Naive thymus-derived CD4-positive, alpha-beta T cell (primary cell): ENCODE measurements around the gene IFI27L1. TPM values are rescaled to one million over a fixed set of nuclear protein-coding genes. Genes with fewer than 3 reads are reported as not detected.

Source experiments
- ATAC-seq: fragments of 150-1000 bp; cut with Tn5 transposase; 2 replicates; pipeline ENCODE4 v1.10.0; 2021; ENCODE audit warnings: mild to moderate bottlenecking, moderate library complexity
- CTCF ChIA-PET: fragments of 350-600 bp; sonication (Branson Sonifier 250); formaldehyde crosslinking; loops from one replicate; lab custom pipeline; 2021; ENCODE audit warnings: antibody characterized with exemption; lab: Charles Lee
- POLR2A ChIA-PET: fragments of 350-600 bp; sonication (Branson Sonifier 250); formaldehyde crosslinking; loops from one replicate; lab custom pipeline; 2021; ENCODE audit warnings: antibody characterized with exemption, inconsistent platforms; lab: Charles Lee
- DNase-seq, 9 donors: peaks; one replicate each; pipeline versions ENCODE4 v3.0.0 to v3.0.0-alpha.2; 2020 to 2022; ENCODE audit warnings: mixed read lengths in 1 of 9
- H3K27ac ChIP-seq: one replicate; pipeline ENCODE4 v1.7.0; 2013; ENCODE audit warnings: mild to moderate bottlenecking, low read depth, low read length, moderate library complexity
- H3K27me3 ChIP-seq, 2 donors: one replicate each; pipeline ENCODE4 v1.7.0; 2013; ENCODE audit warnings: low read length in 2 of 2, mild to moderate bottlenecking in 2 of 2, moderate library complexity in 2 of 2; ENCODE audit not compliant: control insufficient read depth in 2 of 2, insufficient read depth in 2 of 2
- H3K36me3 ChIP-seq, 3 experiments: 1 replicate in 2 of 3; 2 replicates in 1 of 3; pipeline ENCODE4 v1.7.0; 2013; ENCODE audit warnings: low read length in 3 of 3, mild to moderate bottlenecking in 3 of 3, moderate library complexity in 1 of 3; ENCODE audit not compliant: insufficient read depth in 3 of 3, control insufficient read depth in 2 of 3
- H3K4me1 ChIP-seq, 2 donors: one replicate each; pipeline ENCODE4 v1.7.0; 2013; ENCODE audit warnings: low read length in 2 of 2, mild to moderate bottlenecking in 2 of 2, moderate library complexity in 1 of 2; ENCODE audit not compliant: control insufficient read depth in 2 of 2, insufficient read depth in 2 of 2
- H3K4me3 ChIP-seq: 2 replicates; pipeline ENCODE4 v1.7.0; 2013; ENCODE audit warnings: mild to moderate bottlenecking, low read length
- H3K9me3 ChIP-seq, 3 experiments: 1 replicate in 2 of 3; 2 replicates in 1 of 3; pipeline ENCODE4 v1.7.0; 2013; ENCODE audit warnings: low read length in 3 of 3; ENCODE audit not compliant: control insufficient read depth in 2 of 3
- H3K27ac Mint-ChIP-seq, 9 donors: one replicate each; pipeline ENCODE4 v1.8.0; 2020 to 2022; ENCODE audit warnings: mixed read lengths in 9 of 9, mild to moderate bottlenecking in 8 of 9, moderate library complexity in 5 of 9, inconsistent platforms in 2 of 9
- H3K27me3 Mint-ChIP-seq, 5 donors: one replicate each; pipeline ENCODE4 v1.8.0; 2021 to 2022; ENCODE audit warnings: mixed read lengths in 5 of 5, mild to moderate bottlenecking in 1 of 5
- H3K36me3 Mint-ChIP-seq, 5 donors: one replicate each; pipeline ENCODE4 v1.8.0; 2020 to 2022; ENCODE audit warnings: mixed read lengths in 5 of 5, mild to moderate bottlenecking in 3 of 5, inconsistent platforms in 1 of 5
- H3K4me1 Mint-ChIP-seq, 7 donors: one replicate each; pipeline ENCODE4 v1.8.0; 2020 to 2022; ENCODE audit warnings: mixed read lengths in 7 of 7, mild to moderate bottlenecking in 3 of 7, inconsistent platforms in 1 of 7
- H3K4me3 Mint-ChIP-seq, 10 donors: one replicate each; pipeline ENCODE4 v1.8.0; 2020 to 2022; ENCODE audit warnings: mild to moderate bottlenecking in 10 of 10, mixed read lengths in 10 of 10, moderate library complexity in 6 of 10, inconsistent platforms in 2 of 10
- H3K9me3 Mint-ChIP-seq, 11 donors: one replicate each; pipeline ENCODE4 v1.8.0; 2020 to 2022; ENCODE audit warnings: mixed read lengths in 11 of 11, mild to moderate bottlenecking in 4 of 11, inconsistent platforms in 1 of 11, moderate library complexity in 1 of 11
- intact Hi-C, 2 donors: fragments of 100-400 bp; cut with micrococcal nuclease; formaldehyde crosslinking; loops; one replicate each; pipeline ENCODE4 v1.15.1; 2023
- polyA plus RNA-seq, 2 donors: library from polyadenylated mRNA; unstranded; fragments of 300-500 nt; fragmentation: Illumina TruSeq; gene quantifications; one replicate each; pipeline ENCODE4 v1.2.3, GENCODE V29; 2021
- total RNA-seq, 6 experiments: library from RNA in 5 of 6; stranded (reverse) in 5 of 6; gene quantifications; 1 replicate in 5 of 6; 2 replicates in 1 of 6; pipeline ENCODE4 v1.2.3 and lab custom pipeline; 2021 to 2026

IFI27L1 gene
- total and polyA plus RNA-seq, 7 experiments from 2014 or later: 6.3 to 31.8 (median 8.2) TPM

DNA sequence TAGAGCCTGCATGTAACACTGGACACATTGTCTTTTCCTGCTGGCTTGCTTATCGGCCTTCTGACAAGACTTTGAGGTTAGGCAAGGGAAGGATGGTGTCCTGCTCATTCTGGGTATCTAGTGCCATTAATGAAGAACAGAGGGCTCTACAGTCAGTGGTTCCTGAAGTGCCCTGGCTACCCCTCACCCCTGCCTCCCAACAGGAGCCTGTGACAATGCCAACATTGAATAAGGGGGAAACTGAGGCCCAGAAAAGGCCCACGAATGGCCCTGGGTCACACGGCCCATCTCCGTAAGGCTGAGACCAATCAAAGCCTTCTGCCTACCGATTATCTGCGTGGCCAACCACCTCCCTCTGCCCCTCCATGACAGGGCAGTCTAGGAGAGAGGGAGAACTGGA, 46.2 kb downstream of the IFI27L1 start:
- Histone ChIP-seq H3K9me3 (no peaks in the 10 kb centered on the region), H3K36me3 (no peaks in the 10 kb centered on the region), H3K4me3 (no peak overlapping the region), H3K27me3 (no peaks in the 10 kb centered on the region), H3K4me1 (peaks cover 12 to 21% of the 10 kb centered on the region in 2 donors), H3K27ac (no peak overlapping the region)
- CTCF ChIA-PET: interaction anchor here (1.2 to 2.6 kb wide), 3 partner anchors 9 to 92 kb away, joined by 4 to 9 read pairs (median 4); no protein-coding TSS in a partner anchor
- POLR2A ChIA-PET: interaction anchor here (6.0 kb wide), 1 partner anchor 47 kb away, joined by 29 read pairs; the partner anchor contains the start of genes DDX24 and IFI27L1
- Mint-ChIP-seq H3K4me3 (peak overlapping the region in 2 of 10 donors; percentile 13 to 88), H3K36me3 (peaks cover 0 to 8% (median 3%) of the 10 kb centered on the region in 5 donors), H3K9me3 (peaks cover 0 to 12% (median 1%) of the 10 kb centered on the region in 11 donors), H3K4me1 (peaks cover 16 to 24% (median 18%) of the 10 kb centered on the region in 7 donors), H3K27me3 (peaks cover 0 to 14% (median 0%) of the 10 kb centered on the region in 5 donors), H3K27ac (peak overlapping the region in 2 of 9 donors; percentile 6 to 85)
- no peak for ATAC-seq
- DNase-seq: no peak
- intact Hi-C loops: loop anchor here in 1 of 2 donors (5.0 kb wide), 1 partner anchor 1015 kb away; no protein-coding TSS in a partner anchor

DNA sequence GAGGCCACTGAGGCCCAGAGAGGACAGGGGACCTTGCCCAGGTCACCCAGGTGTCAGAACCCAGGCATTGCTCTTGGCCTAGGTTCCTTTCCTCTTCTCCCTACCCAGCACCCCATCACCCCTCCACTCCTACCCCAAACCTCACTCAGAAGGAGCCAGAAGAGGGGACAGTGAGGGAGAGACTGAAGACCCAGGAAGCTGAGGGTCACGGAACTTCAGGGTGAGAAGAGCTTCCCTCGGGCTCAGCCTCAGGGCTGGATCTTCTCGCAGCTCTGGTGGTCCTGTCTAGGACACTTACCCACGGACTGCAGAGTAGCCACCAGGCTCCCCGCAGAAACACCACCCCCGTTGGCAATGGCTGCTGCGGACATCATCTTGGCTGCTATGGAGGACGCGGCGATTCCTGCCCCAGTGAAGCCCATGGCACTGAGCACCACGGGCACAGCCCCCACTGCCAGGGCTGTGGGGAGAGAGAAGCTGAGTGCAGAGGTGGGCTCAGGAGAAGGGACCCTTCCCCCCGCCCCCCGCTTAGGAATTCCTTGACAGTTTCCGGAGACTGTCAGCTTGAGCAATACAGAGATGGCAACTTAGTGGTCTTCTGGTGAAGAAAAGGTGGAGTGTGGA, 47.2 kb downstream of the IFI27L1 start:
- H3K4me3 ChIP-seq: no peak overlapping the region

DNA sequence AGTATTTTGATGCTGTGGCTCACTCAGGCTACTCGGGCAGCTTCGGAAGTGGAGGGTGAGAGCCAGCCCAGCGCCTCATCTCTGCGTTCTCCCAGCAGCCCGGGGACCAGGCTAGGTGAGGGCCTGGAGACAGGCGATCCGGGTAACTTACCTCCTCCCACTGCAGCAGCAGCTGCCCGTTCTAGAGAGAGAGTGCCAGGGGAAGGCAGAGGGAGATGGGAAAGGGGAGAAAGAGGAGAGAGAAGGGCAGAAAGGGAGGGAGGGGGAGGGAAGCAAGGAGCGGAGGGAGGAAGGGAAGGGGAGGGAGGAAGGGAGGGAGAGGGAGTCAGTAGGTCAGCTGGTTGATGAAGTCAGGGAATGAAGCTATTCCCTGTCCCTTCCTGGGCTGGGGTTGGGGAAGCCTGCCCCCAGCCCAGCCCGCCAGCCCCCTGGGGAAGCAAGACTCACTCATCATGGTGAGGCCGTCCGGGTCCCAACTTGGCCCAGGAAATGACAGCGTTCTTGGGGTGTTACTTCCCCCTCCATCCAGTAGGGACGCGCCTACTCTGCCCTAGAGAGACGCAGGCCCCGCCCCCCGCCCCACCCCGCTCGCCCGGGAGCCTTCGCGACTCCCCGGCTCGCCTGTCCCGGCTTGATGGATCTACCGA, 48.1 kb downstream of the IFI27L1 start, which contains the start of gene IFI27L2:
IFI27L2 (minus strand) TSS at position 494 of the 647 bp plus-strand sequence; CDS start at position 454, 40 bp downstream.
- Histone ChIP-seq H3K4me1 (peaks cover 12 to 21% of the 10 kb centered on the region in 2 donors), H3K27me3 (no peaks in the 10 kb centered on the region), H3K9me3 (no peaks in the 10 kb centered on the region), H3K27ac (peak within 1 kb of the TSS; percentile 65), H3K4me3 (peak within 1 kb of the TSS; percentile 84), H3K36me3 (no peaks in the 10 kb centered on the region)
- Mint-ChIP-seq H3K9me3 (no peaks in the 10 kb centered on the region), H3K4me1 (peaks cover 16 to 24% (median 18%) of the 10 kb centered on the region in 7 donors), H3K27me3 (peaks cover 0 to 22% (median 0%) of the 10 kb centered on the region in 5 donors), H3K27ac (peak within 1 kb of the TSS; percentile 41 to 92 (median 72)), H3K4me3 (peak within 1 kb of the TSS; percentile 71 to 97 (median 87)), H3K36me3 (no peaks in the 10 kb centered on the region)
- peak in 8 of 9 donors; percentile 26 to 69 (median 40) for DNase-seq
- peak; percentile 95 for ATAC-seq
- intact Hi-C loops: loop anchor here (1.0 to 5.0 kb wide), 2 partner anchors 48 to 1017 kb away; partner anchors contain the start of genes DDX24 (in 2 of the 2) and IFI27L1 (in 2 of the 2)
- POLR2A ChIA-PET: interaction anchor here (0.5 to 6.0 kb wide), 5 partner anchors 49 to 1017 kb away, joined by 3 to 29 read pairs (median 3); partner anchors contain the start of genes DDX24 and IFI27L1
- CTCF ChIA-PET: interaction anchor here (0.6 to 2.6 kb wide), 6 partner anchors 7 to 261 kb away, joined by 3 to 9 read pairs (median 3); no protein-coding TSS in a partner anchor

More for the DNA sequence above, 47.2 kb downstream of the IFI27L1 start:
- Histone ChIP-seq H3K27me3 (no peaks in the 10 kb centered on the region), H3K36me3 (no peaks in the 10 kb centered on the region), H3K9me3 (no peaks in the 10 kb centered on the region), H3K27ac (peak overlapping the region; percentile 65), H3K4me1 (peaks cover 12 to 21% of the 10 kb centered on the region in 2 donors)
- H3K4me1 Mint-ChIP-seq: peaks cover 16 to 24% (median 18%) of the 10 kb centered on the region in 7 donors
- peaks cover 0 to 5% (median 0%) of the 10 kb centered on the region in 11 donors for H3K9me3 Mint-ChIP-seq
- ChIA-PET POLR2A (interaction anchor here (0.5 to 6.0 kb wide), 4 partner anchors 48 to 1016 kb away, joined by 3 to 29 read pairs (median 3); partner anchors contain the start of genes DDX24 and IFI27L1), CTCF (interaction anchor here (0.8 to 2.6 kb wide), 6 partner anchors 8 to 93 kb away, joined by 3 to 9 read pairs (median 4); no protein-coding TSS in a partner anchor)
- intact Hi-C loops: loop anchor here in 1 of 2 donors (5.0 kb wide), 1 partner anchor 1016 kb away; no protein-coding TSS in a partner anchor
- H3K27me3 Mint-ChIP-seq: peaks cover 0 to 17% (median 0%) of the 10 kb centered on the region in 5 donors
- no peaks in the 10 kb centered on the region for H3K36me3 Mint-ChIP-seq
- ATAC-seq (no peak), DNase-seq (no peak)
- peak overlapping the region in 8 of 9 donors; percentile 41 to 92 (median 74) for H3K27ac Mint-ChIP-seq
- H3K4me3 Mint-ChIP-seq: peak overlapping the region; percentile 71 to 97 (median 87)

DNA sequence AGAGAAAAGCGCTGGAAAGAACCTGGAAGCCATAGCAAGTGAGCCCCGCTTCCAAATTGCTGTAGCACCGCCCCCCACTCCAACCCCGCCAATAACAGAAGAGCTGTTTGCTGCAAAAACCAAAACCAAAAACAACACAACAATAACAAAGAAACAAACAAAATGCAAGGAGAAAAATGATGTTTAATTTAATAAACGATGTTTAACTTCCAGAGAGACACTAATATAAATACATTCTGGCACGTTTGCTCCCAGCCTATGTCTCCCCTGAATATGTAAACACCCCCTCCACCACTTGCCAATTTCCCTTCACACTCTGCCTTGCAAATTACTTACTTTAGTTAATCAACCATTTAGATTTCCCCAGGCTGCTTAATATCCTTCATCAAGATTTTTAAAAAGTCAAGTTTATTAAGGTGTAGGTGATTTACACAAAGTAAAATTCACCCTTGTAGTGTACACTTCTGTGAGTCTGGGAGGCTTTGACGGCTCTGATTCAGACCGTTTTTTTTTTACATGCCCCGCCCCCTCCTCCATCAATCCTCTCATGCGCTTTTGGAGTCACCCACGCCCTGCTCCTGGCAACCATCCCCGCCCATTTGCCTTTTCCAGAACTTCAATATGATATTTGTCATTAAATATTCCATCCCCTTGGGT, 48.8 kb downstream of the IFI27L1 start:
- peak overlapping the region in 7 of 9 donors; percentile 29 to 92 (median 77) for H3K27ac Mint-ChIP-seq
- no peaks in the 10 kb centered on the region for H3K36me3 Mint-ChIP-seq
- DNase-seq: peak in 6 of 9 donors; percentile 10 to 43 (median 23)

DNA sequence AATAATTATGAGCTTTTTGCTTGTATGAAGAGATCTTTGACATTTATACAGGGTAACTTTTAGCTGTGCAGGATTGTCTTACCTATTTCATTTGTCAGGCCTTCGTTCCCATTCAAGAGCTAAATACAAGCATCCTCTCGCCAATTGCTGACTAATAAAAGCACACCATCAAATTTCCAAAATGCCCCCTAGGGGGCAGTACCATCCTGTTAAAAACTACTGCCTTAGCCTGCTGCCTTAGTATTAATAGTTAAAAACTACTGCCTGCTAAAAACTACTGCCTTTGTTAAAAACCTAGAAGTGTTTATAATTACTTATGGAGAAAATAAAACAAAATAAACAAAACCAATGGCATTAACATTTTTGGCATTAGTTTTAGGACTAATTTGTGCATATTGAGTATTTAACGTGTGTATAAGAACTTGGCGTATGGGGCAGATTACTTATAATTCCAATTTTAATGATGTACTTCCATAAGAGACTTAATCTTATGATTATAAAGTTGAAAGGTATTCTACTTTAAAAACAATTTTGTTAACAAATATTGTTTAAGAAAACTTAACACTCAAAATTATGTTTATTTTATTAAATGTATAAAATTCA, 51.3 kb downstream of the IFI27L1 start:
- POLR2A ChIA-PET: interaction anchor here (0.6 to 6.0 kb wide), 3 partner anchors 39 to 1282 kb away, joined by 3 to 29 read pairs (median 3); partner anchors contain the start of genes DDX24 and IFI27L1
- H3K4me3 ChIP-seq: no peak overlapping the region
- Mint-ChIP-seq H3K4me1 (peaks cover 16 to 28% (median 18%) of the 10 kb centered on the region in 7 donors), H3K27ac (no peak overlapping the region), H3K27me3 (peaks cover 0 to 39% (median 0%) of the 10 kb centered on the region in 5 donors), H3K4me3 (no peak overlapping the region), H3K9me3 (peaks cover 0 to 11% (median 5%) of the 10 kb centered on the region in 11 donors), H3K36me3 (peaks cover 0 to 10% (median 0%) of the 10 kb centered on the region in 5 donors)
- CTCF ChIA-PET: interaction anchor here (0.6 to 3.7 kb wide), 15 partner anchors 10 to 416 kb away, joined by 3 to 66 read pairs (median 5); partner anchors contain the start of genes DDX24 and IFI27L1
- ATAC-seq (peak; percentile 58), DNase-seq (peak in 8 of 9 donors; percentile 49 to 74 (median 71))
- no peaks in the 10 kb centered on the region for H3K36me3 ChIP-seq
- no peaks in the 10 kb centered on the region for H3K27me3 ChIP-seq
- intact Hi-C loops: loop anchor here (1.0 to 10.0 kb wide), 4 partner anchors 48 to 962 kb away; no protein-coding TSS in a partner anchor
- H3K9me3 ChIP-seq: no peaks in the 10 kb centered on the region
- H3K4me1 ChIP-seq: peaks cover 12 to 21% of the 10 kb centered on the region in 2 donors
- H3K27ac ChIP-seq: no peak overlapping the region

More for the DNA sequence above, 48.8 kb downstream of the IFI27L1 start:
- ATAC-seq: peak; percentile 46
- H3K27ac ChIP-seq: peak overlapping the region; percentile 65
- ChIA-PET POLR2A (interaction anchor here (0.7 to 6.0 kb wide), 2 partner anchors 50 to 148 kb away, joined by 4 to 29 read pairs; partner anchors contain the start of genes DDX24 and IFI27L1), CTCF (interaction anchor here (0.9 to 3.7 kb wide), 4 partner anchors 50 to 190 kb away, joined by 3 to 66 read pairs (median 4); no protein-coding TSS in a partner anchor)
- peak overlapping the region; percentile 71 to 97 (median 87) for H3K4me3 Mint-ChIP-seq
- no peaks in the 10 kb centered on the region for H3K9me3 ChIP-seq
- peaks cover 12 to 21% of the 10 kb centered on the region in 2 donors for H3K4me1 ChIP-seq
- intact Hi-C loops: loop anchor here (1.0 to 10.0 kb wide), 5 partner anchors 49 to 1018 kb away; partner anchors contain the start of genes DDX24 (in 2 of the 2) and IFI27L1 (in 2 of the 2)
- peak overlapping the region; percentile 84 for H3K4me3 ChIP-seq
- peaks cover 16 to 24% (median 18%) of the 10 kb centered on the region in 7 donors for H3K4me1 Mint-ChIP-seq
- H3K36me3 ChIP-seq: no peaks in the 10 kb centered on the region
- no peaks in the 10 kb centered on the region for H3K27me3 ChIP-seq
- H3K9me3 Mint-ChIP-seq: peaks cover 0 to 1% (median 0%) of the 10 kb centered on the region in 11 donors
- peaks cover 0 to 26% (median 0%) of the 10 kb centered on the region in 5 donors for H3K27me3 Mint-ChIP-seq
